DLD1 (cell line): ENCODE results near the gene GRIN3B.

Source experiments
- in situ Hi-C: cut with HindIII; loops from 2 replicates; pipeline ENCODE4 v1.10.0; 2017; ENCODE audit warnings: low sequenced_read_pairs

The GRIN3B gene

GRCh38 chr19:1006711-1007398 is 6.6 kb downstream of the GRIN3B start:
- in situ Hi-C loops = no loop called here

GRCh38 chr19:1007399-1008251 is 7.4 kb downstream of the GRIN3B start:
- in situ Hi-C loops = no loop called here

GRCh38 chr19:1008268-1009040 is 8.2 kb downstream of the GRIN3B start:
- in situ Hi-C loops = no loop called here

- in situ Hi-C loops = no loop called here
These were observed 9.1 kb downstream of the GRIN3B start for GRCh38 chr19:1009041-1009980.

- in situ Hi-C loops = no loop called here
These were observed 9.8 kb downstream of the GRIN3B start for GRCh38 chr19:1009981-1010538.

GRCh38 chr19:1010586-1011510 is 10.6 kb downstream of the GRIN3B start:
- in situ Hi-C loops = no loop called here

GRCh38 chr19:1011831-1012333 is 11.7 kb downstream of the GRIN3B start:
- in situ Hi-C loops = no loop called here

- in situ Hi-C loops = no loop called here
These were observed 12.1 kb downstream of the GRIN3B start for GRCh38 chr19:1012334-1012733.

GRCh38 chr19:1013218-1013617 is 13.0 kb downstream of the GRIN3B start:
- in situ Hi-C loops = no loop called here

- in situ Hi-C loops = no loop called here
These were observed 14.2 kb downstream of the GRIN3B start for GRCh38 chr19:1014161-1015060.

GRCh38 chr19:1015061-1015781 is 15.0 kb downstream of the GRIN3B start:
- in situ Hi-C loops = no loop called here

- in situ Hi-C loops = no loop called here
These were observed 15.8 kb downstream of the GRIN3B start for GRCh38 chr19:1015782-1016646.

GRCh38 chr19:1016647-1017114 is 16.5 kb downstream of the GRIN3B start:
- in situ Hi-C loops = no loop called here

- in situ Hi-C loops = no loop called here
These were observed 17.1 kb downstream of the GRIN3B start for GRCh38 chr19:1017115-1017905.

GRCh38 chr19:1017906-1018305 is 17.7 kb downstream of the GRIN3B start:
- in situ Hi-C loops = no loop called here
